HepG2 (cell line): Measurements from ENCODE around the gene CLDND2. TPM values are rescaled to one million over a fixed set of nuclear protein-coding genes. Genes with fewer than 3 reads are reported as not detected.

Experiments
- ATAC-seq: fragments of 200-7000 bp; cut with Tn5 transposase; 3 replicates; pipeline ENCODE4 v1.9.1; 2020; ENCODE audit warnings: mild to moderate bottlenecking, moderate library complexity
- BruUV-seq: library from RNA; stranded (reverse); fragments of 400-500 nt; replicated peaks from 2 replicates; lab custom pipeline; 2021; lab: Mats Ljungman, UMichigan
- CTCF ChIA-PET: fragments of 300-600 bp; formaldehyde crosslinking; extraction: SDS; loops from one replicate; lab custom pipeline; 2021; ENCODE audit warnings: low total read pairs, inconsistent platforms, low intra/inter-chr PET ratio; lab: Yijun Ruan, JAX
- POLR2A ChIA-PET: fragments of 350-600 bp; sonication (Branson Sonifier 250); formaldehyde crosslinking; loops from one replicate; lab custom pipeline; 2020; ENCODE audit warnings: antibody characterized with exemption, inconsistent platforms; lab: Yijun Ruan, JAX
- DNase-seq: peaks from one replicate; pipeline ENCODE4 v3.0.0-alpha.2; 2015; ENCODE audit warnings: low spot score
- FAIRE-seq: peaks from 3 replicates; lab custom pipeline; 2011; peaks lifted over from hg19 to GRCh38; lab: Jason Lieb, UNC
- H2AFZ ChIP-seq: one replicate; pipeline ENCODE4 v1.6.1; 2011; ENCODE audit warnings: low read length, inconsistent platforms
- H3K27ac ChIP-seq: fragments of 300-600 bp; 3 replicates; pipeline ENCODE4 v1.8.0; 2011; ENCODE audit warnings: mixed run types, mild to moderate bottlenecking, mixed read lengths, low read length, inconsistent platforms; ENCODE audit not compliant: insufficient read depth; ENCODE audit errors: extremely low read length
- H3K27me3 ChIP-seq, 2 experiments: fragments of 200-600 bp in 1 of 2; 2 replicates in 1 of 2; 3 replicates in 1 of 2; pipeline versions ENCODE4 v1.6.0 to v1.8.0; 2011; ENCODE audit warnings: low read length in 2 of 2, mild to moderate bottlenecking in 2 of 2, moderate library complexity in 2 of 2, inconsistent platforms in 1 of 2; ENCODE audit not compliant: insufficient read depth in 2 of 2, control insufficient read depth in 1 of 2
- H3K36me3 ChIP-seq, 2 experiments: fragments of 200-600 bp in 1 of 2; replicated peaks in 1 of 2; 2 replicates in 1 of 2; 3 replicates in 1 of 2; pipeline versions ENCODE4 v1.5.1 to v1.8.0; 2011; ENCODE audit warnings: low read length in 2 of 2, inconsistent platforms in 1 of 2; ENCODE audit not compliant: insufficient read depth in 2 of 2, control insufficient read depth in 1 of 2
- H3K4me1 ChIP-seq: 2 replicates; pipeline ENCODE4 v1.5.1; 2012; ENCODE audit warnings: low read length, inconsistent platforms; ENCODE audit not compliant: insufficient read depth
- H3K4me2 ChIP-seq: 2 replicates; pipeline ENCODE4 v1.6.0; 2011; ENCODE audit warnings: low read depth, low read length, inconsistent platforms
- H3K4me3 ChIP-seq, 3 experiments: fragments of 200-600 bp in 1 of 3; sonication (generic), shearing (Covaris generic) in 1 of 3; replicated peaks in 1 of 3; 2 replicates each; pipeline ENCODE4 v1.5.1; 2011 to 2016; ENCODE audit warnings: low read length in 3 of 3, inconsistent platforms in 2 of 3, low read depth in 2 of 3, mild to moderate bottlenecking in 2 of 3, control low read depth in 1 of 3, mixed read lengths in 1 of 3; ENCODE audit not compliant: insufficient read depth in 1 of 3
- H3K79me2 ChIP-seq: one replicate; pipeline ENCODE4 v1.6.1; 2011; ENCODE audit warnings: low read length, inconsistent platforms; ENCODE audit not compliant: insufficient read depth
- H3K9ac ChIP-seq: 2 replicates; pipeline ENCODE4 v1.6.0; 2011; ENCODE audit warnings: mild to moderate bottlenecking, low read depth, low read length, inconsistent platforms; ENCODE audit not compliant: insufficient read depth
- H3K9me3 ChIP-seq: 2 replicates; pipeline ENCODE4 v1.5.1; 2012; ENCODE audit warnings: mild to moderate bottlenecking, low read length
- H4K20me1 ChIP-seq: 2 replicates; pipeline ENCODE4 v1.6.0; 2011; ENCODE audit warnings: inconsistent platforms, mild to moderate bottlenecking, low read length, moderate library complexity; ENCODE audit not compliant: insufficient read depth
- MAFK ChIP-seq, 2 experiments: IDR thresholded peaks in 1 of 2; conservative IDR thresholded peaks in 1 of 2; 2 replicates each; pipeline ENCODE4 v1.6.1; 2011; ENCODE audit warnings: improper control_type of control experiment in 2 of 2, low read length in 2 of 2
- MEF2D ChIP-seq: sonication (generic); formaldehyde crosslinking; IDR thresholded peaks from 2 replicates; pipeline ENCODE4 v1.5.1; 2020; ENCODE audit warnings: mild to moderate bottlenecking, missing genetic modification reagents
- NCOA2 ChIP-seq: sonication (generic); formaldehyde crosslinking; IDR thresholded peaks from 2 replicates; pipeline ENCODE4 v1.8.0; 2022; ENCODE audit warnings: inconsistent platforms
- NFIC ChIP-seq: IDR thresholded peaks from 2 replicates; pipeline ENCODE4 v1.6.1; 2012; ENCODE audit warnings: mild to moderate bottlenecking, low read length, inconsistent platforms
- RBM22 ChIP-seq: fragments of 200-400 bp; formaldehyde crosslinking; optimal IDR thresholded peaks from 2 replicates; pipeline ENCODE3; 2017; ENCODE audit warnings: mild to moderate bottlenecking, low read length, moderate library complexity
- SMARCC2 ChIP-seq: fragments of 450-650 bp; IDR thresholded peaks from 2 replicates; pipeline ENCODE4 v1.6.1; 2017; ENCODE audit warnings: antibody characterized with exemption, mild to moderate bottlenecking
- ZFP36L1 ChIP-seq: sonication (generic); formaldehyde crosslinking; IDR thresholded peaks from 2 replicates; pipeline ENCODE4 v1.8.0; 2022; ENCODE audit warnings: mild to moderate bottlenecking, missing genetic modification reagents, moderate library complexity
- ZNF513 ChIP-seq: sonication (generic); formaldehyde crosslinking; conservative IDR thresholded peaks from 2 replicates; pipeline ENCODE4 v1.5.0; 2020; ENCODE audit warnings: missing genetic modification reagents
- ZNF567 ChIP-seq: sonication (generic); formaldehyde crosslinking; IDR thresholded peaks from 2 replicates; pipeline ENCODE4 v1.8.1; 2023; ENCODE audit warnings: mild to moderate bottlenecking, missing genetic modification reagents, borderline replicate concordance
- WGBS: methylation state at CpG from one replicate; pipeline ENCODE4 v1.1.6; 2017; ENCODE audit warnings: low lambda C conversion rate; 5-methylcytosine and 5-hydroxymethylcytosine counted together
- in situ Hi-C: cut with HindIII; loops from 2 replicates; pipeline ENCODE4 v1.10.0; 2017; ENCODE audit warnings: low pct_unique_long_range_greater_than_20kb; ENCODE audit not compliant: extremely low pct_ligation_motif_present
- intact Hi-C: fragments of 100-400 bp; cut with micrococcal nuclease; formaldehyde crosslinking; loops from one replicate; pipeline ENCODE4 v1.10.0; 2022; ENCODE audit not compliant: unreplicated experiment
- polyA plus RNA-seq, 8 experiments: library from polyadenylated mRNA; depleted of rRNA in 3 of 8; stranded (reverse) in 7 of 8; unstranded in 1 of 8; fragments of >200 nt; fragmentation: Illumina TruSeq in 4 of 8; extraction: Trizol in 4 of 8; gene quantifications; 2 replicates each; pipeline versions ENCODE4 v1.2.1 to v1.2.3, GENCODE V29; 2011 to 2016; ENCODE audit warnings: low read depth in 4 of 8, missing spikeins in 1 of 8, mixed read lengths in 1 of 8; ENCODE audit not compliant: insufficient read depth in 1 of 8
- total RNA-seq, 5 experiments: library from RNA; depleted of rRNA; stranded (reverse); fragments of >200 nt; fragmentation: Illumina TruSeq; extraction: Trizol; gene quantifications; 2 replicates each; pipeline ENCODE4 v1.2.3, GENCODE V29; 2016; ENCODE audit warnings: low read depth in 1 of 5

CLDND2 gene
- total and polyA plus RNA-seq, 2 of the 13 experiments (the other 11 are each of a cell fraction or from before 2014, with no cell fraction given), result 0.84 to 1.8 TPM

- no peak for TF ChIP-seq ZNF567 (CRISPR knock-in tag)
- peak; percentile 2; the same call in 1 of the 2 replicates for TF ChIP-seq NCOA2 (CRISPR knock-in tag)
- TF ChIP-seq SMARCC2, result no peak
Observed at GRCh38 chr19:51368366-51369282, at the start of gene CLDND2 (continued).

GRCh38 chr19:51417810-51418157, 49.0 kb upstream of the CLDND2 start:
- ATAC-seq, result no peak
- FAIRE-seq, result no peak
- no TSS peak for BruUV-seq
- TF ChIP-seq MAFK (conservative IDR thresholded peaks at IDR 0.05 in 1 of 2, IDR thresholded peaks at IDR 0.05 in 1 of 2; ENCODE audit: low read length in 2 of 2) (no peak), RBM22 (no peak), ZFP36L1 (CRISPR knock-in tag) (no peak), ZNF513 (CRISPR knock-in tag) (no peak), MEF2D (CRISPR knock-in tag) (no peak), NFIC (no peak)
- WGBS, result 30% methylated on average over 3 of the region's 3 CpGs
- Histone ChIP-seq H3K9me3 (no peaks in the 10 kb centered on the region), H3K27me3 (no peaks in the 10 kb centered on the region; a peak in 2 of 5 replicates), H4K20me1 (peaks cover 5% of the 10 kb centered on the region; the same call in 1 of the 2 replicates), H3K36me3 (no peaks in the 10 kb centered on the region), H2AFZ (no peak overlapping the region), H3K79me2 (no peaks in the 10 kb centered on the region), H3K4me1 (no peaks in the 10 kb centered on the region), H3K9ac (no peak overlapping the region), H3K4me3 (no peak overlapping the region), H3K27ac (no peak overlapping the region), H3K4me2 (no peak overlapping the region)
- in situ Hi-C loops, result no loop called here
- no peak for DNase-seq
- POLR2A ChIA-PET, result no interaction called here
- CTCF ChIA-PET, result no interaction called here
- intact Hi-C loops, result no loop called here
